Dendritic cell treated with granulocyte-macrophage colony-stimulating factor and Interleukin-4, amounts not matched to agents 40 ng/mL and 50 ng/mL, for 4 days (primary cell): Measurements from ENCODE around the gene CH25H.
"Not testable (repeated sequence)": the region's sequence is repeated elsewhere in the genome, so short reads cannot be mapped to it uniquely, and the experiment has no call there.

Experiments
- H3K27ac Mint-ChIP-seq: one replicate; pipeline ENCODE4 v1.8.0; 2022; ENCODE audit warnings: mild to moderate bottlenecking, mixed read lengths
- H3K27me3 Mint-ChIP-seq: one replicate; pipeline ENCODE4 v1.8.0; 2022; ENCODE audit warnings: mild to moderate bottlenecking, mixed read lengths
- H3K36me3 Mint-ChIP-seq: one replicate; pipeline ENCODE4 v1.8.0; 2022; ENCODE audit warnings: low read depth, mixed read lengths
- H3K4me1 Mint-ChIP-seq: one replicate; pipeline ENCODE4 v1.8.0; 2022; ENCODE audit warnings: low read depth, mixed read lengths
- H3K4me3 Mint-ChIP-seq: one replicate; pipeline ENCODE4 v1.8.0; 2022; ENCODE audit warnings: mild to moderate bottlenecking, moderate library complexity, mixed read lengths
- H3K9me3 Mint-ChIP-seq: one replicate; pipeline ENCODE4 v1.8.0; 2022; ENCODE audit warnings: mixed read lengths
- intact Hi-C: fragments of 100-400 bp; cut with micrococcal nuclease; formaldehyde crosslinking; loops from one replicate; pipeline ENCODE4 v1.15.0; 2022

Gene CH25H

DNA sequence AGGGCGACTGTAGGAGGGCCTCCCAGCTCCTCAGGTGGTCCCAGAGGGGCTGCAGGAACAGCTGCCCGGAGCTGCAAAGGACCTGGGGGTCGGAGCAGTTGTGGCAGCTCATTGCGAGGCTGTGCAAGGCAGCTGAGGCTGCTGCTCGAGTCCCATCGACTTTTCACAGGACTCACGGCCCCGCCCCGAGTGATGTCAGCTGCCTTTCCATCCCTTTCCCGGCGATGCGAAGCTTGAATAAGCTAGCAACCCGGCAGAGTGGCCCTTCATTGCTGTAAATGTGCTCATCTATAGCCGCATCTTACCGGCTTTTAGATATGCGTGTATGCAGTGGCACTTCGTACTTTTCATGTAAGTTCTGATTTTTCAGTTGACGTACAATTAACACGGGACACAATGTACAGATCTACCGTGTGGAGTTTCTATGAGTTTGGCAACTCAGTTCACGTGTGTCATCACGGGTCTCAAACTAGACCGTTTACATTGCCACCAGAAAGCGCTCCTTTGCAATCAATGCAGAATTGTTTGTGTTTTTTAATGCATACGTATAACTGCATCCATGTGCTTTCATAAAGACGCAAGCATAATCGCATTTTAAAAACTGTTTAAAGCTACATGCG lies at the start of gene CH25H:
Gene CH25H (minus strand): TSS at position 137 of the 620 bp plus-strand sequence. CDS start 25 bp downstream, at position 112.
- H3K27me3 Mint-ChIP-seq, result peaks cover 48% of the 10 kb centered on the region
- H3K36me3 Mint-ChIP-seq, result no peaks in the 10 kb centered on the region
- intact Hi-C loops, result loop anchor here (2.0 to 10.0 kb wide), 2 partner anchors 82 to 120 kb away; no protein-coding TSS in a partner anchor
- H3K27ac Mint-ChIP-seq, result peak within 1 kb of the TSS; percentile 80
- peaks cover 30% of the 10 kb centered on the region for H3K4me1 Mint-ChIP-seq
- H3K9me3 Mint-ChIP-seq, result no peaks in the 10 kb centered on the region
- peak within 1 kb of the TSS; percentile 79 for H3K4me3 Mint-ChIP-seq

- H3K9me3 Mint-ChIP-seq, result peaks cover 21% of the 10 kb centered on the region
- H3K27me3 Mint-ChIP-seq, result no peaks in the 10 kb centered on the region
- H3K36me3 Mint-ChIP-seq, result peaks cover 11% of the 10 kb centered on the region
- H3K4me3 Mint-ChIP-seq, result no peak overlapping the region
- peak overlapping the region; percentile 83 for H3K27ac Mint-ChIP-seq
- peaks cover 40% of the 10 kb centered on the region for H3K4me1 Mint-ChIP-seq
- intact Hi-C loops, result loop anchor here (5.0 kb wide), 1 partner anchor 166 kb away; no protein-coding TSS in a partner anchor
These were observed 49.2 kb upstream of the CH25H start for GRCh38 chr10:89256340-89256739.

GRCh38 chr10:89255793-89256192 lies 48.7 kb upstream of the CH25H start:
- H3K36me3 Mint-ChIP-seq, result peaks cover 16% of the 10 kb centered on the region
- no peak overlapping the region for H3K4me3 Mint-ChIP-seq
- H3K9me3 Mint-ChIP-seq, result peaks cover 21% of the 10 kb centered on the region
- intact Hi-C loops, result loop anchor here (5.0 kb wide), 1 partner anchor 167 kb away; no protein-coding TSS in a partner anchor
- H3K27me3 Mint-ChIP-seq, result no peaks in the 10 kb centered on the region
- H3K27ac Mint-ChIP-seq, result peak overlapping the region; percentile 83
- H3K4me1 Mint-ChIP-seq, result peaks cover 45% of the 10 kb centered on the region

- not testable (repeated sequence) for H3K4me3 Mint-ChIP-seq, H3K27me3 Mint-ChIP-seq
- H3K27ac Mint-ChIP-seq, result peak overlapping the region; percentile 83
- H3K9me3 Mint-ChIP-seq, result peaks cover 21% of the 10 kb centered on the region
- intact Hi-C loops, result loop anchor here (5.0 kb wide), 1 partner anchor 167 kb away; no protein-coding TSS in a partner anchor
- H3K36me3 Mint-ChIP-seq, result peaks cover 20% of the 10 kb centered on the region
- H3K4me1 Mint-ChIP-seq, result peaks cover 44% of the 10 kb centered on the region
These were observed 48.0 kb upstream of the CH25H start for GRCh38 chr10:89255091-89255579.

DNA sequence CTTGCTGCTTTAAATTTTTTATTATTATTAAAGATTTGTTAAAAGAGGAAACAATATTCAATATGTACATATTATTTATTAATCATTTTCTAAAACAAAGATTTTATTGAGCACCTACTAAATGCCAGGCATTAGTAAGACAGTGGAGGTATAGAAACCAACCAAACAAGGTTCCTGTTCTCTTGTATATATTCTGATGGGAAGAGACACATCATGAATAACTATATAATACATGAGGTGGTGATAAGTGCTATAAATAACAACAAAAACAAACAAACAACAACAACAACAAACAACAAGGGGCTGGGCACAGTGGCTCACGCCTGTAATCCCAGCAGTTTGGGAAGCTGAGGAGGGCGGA lies 45.1 kb upstream of the CH25H start:
- Mint-ChIP-seq H3K36me3 (peaks cover 35% of the 10 kb centered on the region), H3K4me3 (no peak overlapping the region), H3K4me1 (peaks cover 46% of the 10 kb centered on the region), H3K27me3 (no peaks in the 10 kb centered on the region), H3K9me3 (peaks cover 21% of the 10 kb centered on the region), H3K27ac (no peak overlapping the region)
- intact Hi-C loops, result no loop called here

GRCh38 chr10:89251409-89252224 lies 44.5 kb upstream of the CH25H start, which contains the start of gene LIPA:
TSS of gene LIPA (minus strand) at chr10:89251775. CDS start at chr10:89247648, 4,127 bp downstream.
- H3K27ac Mint-ChIP-seq, result peak within 1 kb of the TSS; percentile 82
- H3K4me3 Mint-ChIP-seq, result peak within 1 kb of the TSS; percentile 90
- peaks cover 40% of the 10 kb centered on the region for H3K4me1 Mint-ChIP-seq
- H3K36me3 Mint-ChIP-seq, result peaks cover 35% of the 10 kb centered on the region
- intact Hi-C loops, result no loop called here
- H3K27me3 Mint-ChIP-seq, result no peaks in the 10 kb centered on the region
- peaks cover 21% of the 10 kb centered on the region for H3K9me3 Mint-ChIP-seq

DNA sequence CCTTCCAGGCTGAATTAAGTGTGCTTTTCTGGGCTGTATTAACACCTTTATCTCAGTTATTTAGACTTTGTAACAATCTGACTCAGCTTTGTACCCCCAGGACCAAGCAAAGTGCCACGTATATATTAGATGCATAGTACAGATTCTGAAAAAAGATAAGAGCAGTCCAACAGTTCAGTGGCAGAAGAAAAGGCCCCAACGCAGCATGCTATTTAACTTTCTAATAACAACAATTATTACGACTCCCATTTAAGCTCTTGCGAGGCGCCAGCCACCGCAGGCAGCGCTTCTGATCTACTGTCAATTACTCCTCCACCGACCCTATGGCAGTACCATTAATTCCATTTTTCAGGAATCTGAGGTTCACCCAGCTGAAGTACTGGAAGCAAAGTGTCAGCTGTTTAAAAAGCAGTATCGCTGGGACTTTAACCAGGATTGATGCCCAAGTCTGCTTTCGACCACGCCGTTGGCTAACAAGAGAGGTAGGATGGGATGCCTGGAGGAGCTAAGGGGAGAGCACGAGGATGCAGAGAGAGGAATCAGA lies 43.8 kb upstream of the CH25H start:
- peaks cover 36% of the 10 kb centered on the region for H3K4me1 Mint-ChIP-seq
- peaks cover 21% of the 10 kb centered on the region for H3K9me3 Mint-ChIP-seq
- intact Hi-C loops, result no loop called here
- peak overlapping the region; percentile 90 for H3K4me3 Mint-ChIP-seq
- peak overlapping the region; percentile 82 for H3K27ac Mint-ChIP-seq
- no peaks in the 10 kb centered on the region for H3K27me3 Mint-ChIP-seq
- H3K36me3 Mint-ChIP-seq, result peaks cover 38% of the 10 kb centered on the region

DNA sequence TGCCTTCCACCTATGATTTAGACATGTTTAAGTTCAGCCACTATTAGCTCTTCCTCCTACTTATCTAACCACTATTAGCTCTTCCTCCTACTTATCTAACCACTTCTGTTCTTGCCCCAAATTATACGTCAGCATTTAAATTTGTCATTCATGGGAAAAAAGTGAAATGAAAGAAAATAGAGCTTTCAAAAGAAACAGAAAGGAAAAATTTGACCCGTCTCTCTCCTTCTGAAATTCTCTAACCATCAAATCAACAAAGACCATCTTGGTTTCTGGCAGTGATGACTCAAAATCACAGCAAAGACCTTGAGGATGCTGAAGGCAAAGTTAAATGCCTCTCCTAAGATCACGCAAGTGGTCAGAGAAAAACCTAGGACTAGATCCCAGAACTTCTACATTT lies 41.9 kb upstream of the CH25H start:
- Mint-ChIP-seq H3K9me3 (peaks cover 9% of the 10 kb centered on the region), H3K27ac (peak overlapping the region; percentile 61), H3K36me3 (peaks cover 40% of the 10 kb centered on the region), H3K27me3 (no peaks in the 10 kb centered on the region), H3K4me3 (peak overlapping the region; percentile 90), H3K4me1 (peaks cover 29% of the 10 kb centered on the region)
- intact Hi-C loops, result no loop called here

DNA sequence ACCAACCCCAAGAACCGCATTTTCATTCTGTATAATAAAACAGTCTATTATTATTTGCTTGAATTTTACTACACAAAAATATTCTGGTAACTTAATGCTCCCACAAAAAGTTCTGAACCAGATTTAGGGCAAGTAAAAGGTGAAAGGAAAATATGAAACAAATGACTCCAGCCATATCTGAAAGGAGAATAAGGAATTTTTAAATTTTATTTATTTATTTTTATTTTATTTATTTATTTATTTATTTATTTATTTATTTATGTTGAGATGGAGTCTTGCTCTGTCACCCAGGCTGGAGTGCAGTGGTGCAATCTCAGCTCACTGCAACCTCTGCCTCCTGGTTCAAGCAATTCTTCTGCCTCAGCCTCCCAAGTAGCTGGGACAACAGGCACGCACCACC lies 40.5 kb upstream of the CH25H start:
- H3K27ac Mint-ChIP-seq, H3K9me3 Mint-ChIP-seq, H3K27me3 Mint-ChIP-seq, intact Hi-C loops: not testable (repeated sequence)
- Mint-ChIP-seq H3K4me3 (peak overlapping the region; percentile 34), H3K4me1 (peaks cover 42% of the 10 kb centered on the region), H3K36me3 (peaks cover 46% of the 10 kb centered on the region)

DNA sequence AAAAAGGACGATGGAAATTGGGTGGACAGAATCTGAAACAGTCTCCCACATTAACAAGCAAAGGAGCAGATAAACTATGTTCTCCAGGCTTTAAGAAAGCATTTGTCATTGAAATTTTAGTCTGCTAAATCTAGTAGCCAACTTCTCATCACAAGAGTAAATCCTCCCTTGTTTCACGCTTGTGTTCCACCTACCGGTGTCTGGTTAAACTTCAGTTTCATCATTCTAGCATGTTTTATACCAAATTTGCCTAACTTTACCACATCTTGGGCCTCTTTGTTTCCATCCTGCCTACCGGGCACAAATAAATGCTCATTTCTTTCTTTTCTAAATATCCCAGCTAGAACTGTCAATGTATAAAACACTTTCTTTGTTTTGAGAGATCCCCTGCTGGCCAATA lies 38.7 kb upstream of the CH25H start:
- no peaks in the 10 kb centered on the region for H3K9me3 Mint-ChIP-seq
- H3K4me3 Mint-ChIP-seq, result peak overlapping the region; percentile 44
- intact Hi-C loops, result no loop called here
- H3K4me1 Mint-ChIP-seq, result peaks cover 49% of the 10 kb centered on the region
- H3K27ac Mint-ChIP-seq, result no peak overlapping the region
- H3K27me3 Mint-ChIP-seq, result no peaks in the 10 kb centered on the region
- peaks cover 40% of the 10 kb centered on the region for H3K36me3 Mint-ChIP-seq

DNA sequence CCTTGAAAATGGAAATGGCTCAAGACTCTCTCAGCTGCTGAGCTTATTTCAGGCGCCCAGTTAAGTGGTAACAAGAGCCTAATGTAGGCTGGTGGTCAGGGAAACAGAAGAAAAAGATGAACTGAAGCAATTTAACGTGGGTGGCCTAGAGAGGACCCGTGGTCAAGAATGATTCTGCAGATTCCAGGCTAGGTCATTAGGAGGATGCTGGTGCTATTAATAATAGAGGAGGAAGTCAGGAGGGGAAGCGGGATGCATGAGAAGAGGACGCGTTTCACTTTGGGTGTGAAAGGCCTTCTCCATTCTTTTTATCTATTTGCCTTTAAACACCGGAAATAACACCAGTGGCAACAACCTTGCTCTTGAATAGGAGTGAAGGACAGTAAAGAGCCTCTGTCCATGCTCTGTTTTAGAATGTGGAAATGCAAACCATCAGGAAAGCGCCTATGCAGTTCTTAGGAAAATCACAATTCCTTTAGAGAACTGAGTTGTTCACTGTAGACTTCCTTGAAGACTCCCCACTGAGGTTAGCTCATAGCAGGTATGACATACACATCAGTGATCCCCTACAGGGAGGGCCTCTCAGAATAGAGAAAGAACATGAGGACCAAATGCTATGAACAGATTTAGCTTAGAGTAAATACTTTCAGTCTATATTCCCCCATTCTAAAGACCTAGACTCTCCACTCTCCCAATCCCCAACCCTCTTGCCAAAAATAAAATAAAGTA lies 35.9 kb upstream of the CH25H start:
- Mint-ChIP-seq H3K27ac (peak overlapping the region; percentile 79), H3K27me3 (no peaks in the 10 kb centered on the region), H3K4me3 (peak overlapping the region; percentile 13), H3K9me3 (no peaks in the 10 kb centered on the region), H3K36me3 (peaks cover 46% of the 10 kb centered on the region), H3K4me1 (peaks cover 62% of the 10 kb centered on the region)
- intact Hi-C loops, result no loop called here

GRCh38 chr10:89242345-89242684 lies 35.2 kb upstream of the CH25H start:
- intact Hi-C loops, result no loop called here
- peaks cover 52% of the 10 kb centered on the region for H3K36me3 Mint-ChIP-seq

GRCh38 chr10:89241486-89242344 lies 34.6 kb upstream of the CH25H start:
- Mint-ChIP-seq H3K27ac (peak overlapping the region; percentile 79), H3K9me3 (no peaks in the 10 kb centered on the region), H3K27me3 (no peaks in the 10 kb centered on the region), H3K4me3 (peak overlapping the region; percentile 42), H3K4me1 (peaks cover 71% of the 10 kb centered on the region), H3K36me3 (peaks cover 53% of the 10 kb centered on the region)
- intact Hi-C loops, result no loop called here

More at GRCh38 chr10:89242345-89242684, 35.2 kb upstream of the CH25H start:
- H3K4me1 Mint-ChIP-seq, result peaks cover 69% of the 10 kb centered on the region
- peak overlapping the region; percentile 42 for H3K4me3 Mint-ChIP-seq
- peak overlapping the region; percentile 79 for H3K27ac Mint-ChIP-seq
- no peaks in the 10 kb centered on the region for H3K9me3 Mint-ChIP-seq
- no peaks in the 10 kb centered on the region for H3K27me3 Mint-ChIP-seq
